Peyer's patch (tissue), 4 donors: ENCODE results near the gene RGS19.

Experiments used
- CTCF ChIP-seq, 6 experiments: fragments of 450-650 bp in 4 of 6; fragments of 200-600 bp in 2 of 6; sonication (generic) in 1 of 6; IDR thresholded peaks; one replicate each; pipeline ENCODE4 v1.5.1; 2017 to 2019; ENCODE audit warnings: antibody characterized with exemption in 6 of 6, mild to moderate bottlenecking in 3 of 6, moderate library complexity in 1 of 6
- POLR2A ChIP-seq, 2 donors: fragments of 450-650 bp; IDR thresholded peaks; one replicate each; pipeline ENCODE4 v1.5.1; 2017; ENCODE audit warnings: antibody characterized with exemption in 2 of 2, mild to moderate bottlenecking in 2 of 2, moderate library complexity in 2 of 2

GRCh38 chr20:64100946-64101688 lies 21.8 kb upstream of the RGS19 start:
- TF ChIP-seq CTCF (IDR thresholded peaks at IDR 0.05) = no peak
- no peak for TF ChIP-seq POLR2A (IDR thresholded peaks at IDR 0.05)
